Measurements from ENCODE around the gene SLC23A1.
"Not testable (repeated sequence)": the region's sequence is repeated elsewhere in the genome, so short reads cannot be mapped to it uniquely, and the experiment has no call there.

Gene SLC23A1

DNA sequence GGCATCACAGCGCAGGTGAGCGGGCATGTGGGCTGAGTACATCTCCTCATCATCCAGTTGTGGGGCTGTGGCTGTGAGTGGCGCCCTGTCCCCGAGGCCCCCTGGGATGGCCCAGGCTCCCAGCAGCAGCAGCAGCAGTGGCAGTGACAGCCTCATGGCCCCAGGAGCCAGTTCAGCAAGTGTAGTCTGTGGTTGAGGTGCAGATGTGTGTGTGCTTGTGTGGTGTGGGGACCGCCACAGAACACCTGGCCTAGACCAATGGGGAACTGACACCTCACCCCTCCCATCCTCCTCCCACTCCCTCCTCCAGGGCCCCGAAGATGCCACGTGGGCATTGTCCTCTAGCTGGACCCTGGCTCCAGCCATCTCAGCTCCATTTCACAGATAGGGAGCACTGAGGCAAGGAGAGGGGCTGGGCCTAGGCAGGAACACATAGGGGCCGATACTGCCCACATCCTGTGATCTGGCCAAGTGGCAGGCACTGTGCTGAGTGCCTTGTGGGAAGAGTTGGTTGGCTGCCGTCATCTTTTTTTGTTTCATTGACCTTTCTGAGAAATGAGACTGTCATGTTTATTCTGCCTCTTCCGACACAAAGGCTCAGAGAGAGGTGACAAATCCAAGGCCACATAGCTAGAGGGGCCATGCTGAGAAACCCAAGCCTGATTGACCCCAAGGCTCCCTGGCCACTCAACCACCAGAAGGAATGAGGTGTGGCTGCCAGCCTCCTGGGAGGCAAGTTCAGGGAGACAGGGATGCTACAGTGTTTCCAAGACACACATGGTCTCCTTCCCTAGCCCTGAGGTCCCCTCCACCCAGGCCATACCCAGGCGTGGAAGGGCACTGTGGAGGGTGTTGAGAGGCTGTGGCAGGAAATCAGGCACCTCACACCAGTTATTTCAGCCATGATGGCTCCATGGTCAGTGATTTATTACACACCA, 6.9 kb upstream of the SLC23A1 start, which contains the start of gene MZB1:
TSS of gene MZB1 (minus strand) at position 213 of the 938 bp plus-strand sequence. CDS start at position 156, 57 bp downstream.
- H3K4me2 ChIP-seq (ENCODE audit: low read length) = peak within 1 kb of the TSS; percentile 88
- H3K36me3 ChIP-seq (ENCODE audit: insufficient read depth, low read length) = peaks cover 34% of the 10 kb centered on the region
- H3K9me3 ChIP-seq (ENCODE audit: low read length) = no peaks in the 10 kb centered on the region
- H4K20me1 ChIP-seq (ENCODE audit: insufficient read depth, low read length) = no peaks in the 10 kb centered on the region
- TF ChIP-seq, protein P1, sequence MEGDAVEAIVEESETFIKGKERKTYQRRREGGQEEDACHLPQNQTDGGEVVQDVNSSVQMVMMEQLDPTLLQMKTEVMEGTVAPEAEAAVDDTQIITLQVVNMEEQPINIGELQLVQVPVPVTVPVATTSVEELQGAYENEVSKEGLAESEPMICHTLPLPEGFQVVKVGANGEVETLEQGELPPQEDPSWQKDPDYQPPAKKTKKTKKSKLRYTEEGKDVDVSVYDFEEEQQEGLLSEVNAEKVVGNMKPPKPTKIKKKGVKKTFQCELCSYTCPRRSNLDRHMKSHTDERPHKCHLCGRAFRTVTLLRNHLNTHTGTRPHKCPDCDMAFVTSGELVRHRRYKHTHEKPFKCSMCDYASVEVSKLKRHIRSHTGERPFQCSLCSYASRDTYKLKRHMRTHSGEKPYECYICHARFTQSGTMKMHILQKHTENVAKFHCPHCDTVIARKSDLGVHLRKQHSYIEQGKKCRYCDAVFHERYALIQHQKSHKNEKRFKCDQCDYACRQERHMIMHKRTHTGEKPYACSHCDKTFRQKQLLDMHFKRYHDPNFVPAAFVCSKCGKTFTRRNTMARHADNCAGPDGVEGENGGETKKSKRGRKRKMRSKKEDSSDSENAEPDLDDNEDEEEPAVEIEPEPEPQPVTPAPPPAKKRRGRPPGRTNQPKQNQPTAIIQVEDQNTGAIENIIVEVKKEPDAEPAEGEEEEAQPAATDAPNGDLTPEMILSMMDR (IDR thresholded peaks at IDR 0.05; ENCODE audit: low read length) = no peak
- no peak for TF ChIP-seq EZH2 (IDR thresholded peaks at IDR 0.05; ENCODE audit: borderline replicate concordance, low read length)
- peak within 1 kb of the TSS; percentile 98 for H3K27ac ChIP-seq (ENCODE audit: low read depth, low read length, poor library complexity, severe bottlenecking)
- no peaks in the 10 kb centered on the region for H3K27me3 ChIP-seq (ENCODE audit: insufficient read depth, low read length)
- no peaks in the 10 kb centered on the region for H3K9me2 ChIP-seq (ENCODE audit: low read depth, low read length)
- no peaks in the 10 kb centered on the region; the same call in 1 of the 2 replicates for H3K79me2 ChIP-seq (ENCODE audit: insufficient read depth, low read length)
- H2AFZ ChIP-seq (ENCODE audit: low read length) = no peak within 1 kb of the TSS
- no peaks in the 10 kb centered on the region; the same call in 1 of the 2 replicates for H3F3A ChIP-seq (ENCODE audit: insufficient read depth, low read length)
- peak within 1 kb of the TSS; percentile 97 for H3K9ac ChIP-seq (ENCODE audit: low read length)
- H3K4me3 ChIP-seq (ENCODE audit: low read depth, low read length, poor library complexity, severe bottlenecking) = peak within 1 kb of the TSS; percentile 90
- peaks cover 86% of the 10 kb centered on the region for H3K4me1 ChIP-seq (ENCODE audit: insufficient read depth, low read length, severe bottlenecking)

DNA sequence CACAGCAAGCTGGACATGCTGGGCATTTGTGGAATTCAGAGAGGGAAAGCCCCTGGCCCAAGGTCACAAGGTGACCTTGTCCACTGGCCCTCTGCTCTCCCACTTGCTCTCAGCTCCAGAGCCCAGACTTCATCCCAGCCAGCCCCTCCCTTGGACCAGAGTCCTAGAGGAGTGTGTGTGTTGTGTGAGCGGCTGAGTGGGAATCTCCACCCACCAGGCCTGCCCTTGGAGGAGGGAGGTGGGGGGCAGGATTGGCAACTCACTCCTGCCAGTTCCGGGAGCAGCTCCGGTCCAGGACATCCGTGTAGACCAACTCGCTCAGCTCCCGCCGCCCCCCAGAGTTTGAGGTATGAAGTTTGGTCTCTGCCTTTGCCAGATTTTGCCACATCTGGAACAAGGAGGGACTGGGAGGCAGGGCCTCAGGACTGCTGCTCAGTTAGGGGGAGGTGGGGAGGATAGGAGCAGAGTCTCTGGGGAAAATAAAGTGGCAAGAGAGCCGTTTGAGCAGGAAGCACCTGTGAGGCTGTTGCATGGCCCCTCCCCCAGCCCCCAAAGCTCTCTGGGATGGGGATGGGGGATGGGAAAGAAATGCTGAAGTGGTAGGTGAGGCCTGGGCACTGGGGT, 5.2 kb upstream of the SLC23A1 start:
- peak overlapping the region; percentile 98 for H3K27ac ChIP-seq (ENCODE audit: low read depth, low read length, poor library complexity, severe bottlenecking)
- H3K4me1 ChIP-seq (ENCODE audit: insufficient read depth, low read length, severe bottlenecking) = peaks cover 86% of the 10 kb centered on the region
- H3K4me2 ChIP-seq (ENCODE audit: low read length) = peak overlapping the region; percentile 88
- H3K79me2 ChIP-seq (ENCODE audit: insufficient read depth, low read length) = no peaks in the 10 kb centered on the region; the same call in 1 of the 2 replicates
- H3K9me2 ChIP-seq (ENCODE audit: low read depth, low read length) = no peaks in the 10 kb centered on the region
- no peaks in the 10 kb centered on the region for H4K20me1 ChIP-seq (ENCODE audit: insufficient read depth, low read length)
- peak overlapping the region; percentile 97 for H3K9ac ChIP-seq (ENCODE audit: low read length)
- no peaks in the 10 kb centered on the region for H3K27me3 ChIP-seq (ENCODE audit: insufficient read depth, low read length)
- H3K36me3 ChIP-seq (ENCODE audit: insufficient read depth, low read length) = peaks cover 34% of the 10 kb centered on the region
- H3K9me3 ChIP-seq (ENCODE audit: low read length) = no peaks in the 10 kb centered on the region
- no peak overlapping the region for H2AFZ ChIP-seq (ENCODE audit: low read length)
- peak overlapping the region; percentile 90 for H3K4me3 ChIP-seq (ENCODE audit: low read depth, low read length, poor library complexity, severe bottlenecking)
- no peaks in the 10 kb centered on the region; the same call in 1 of the 2 replicates for H3F3A ChIP-seq (ENCODE audit: insufficient read depth, low read length)
- TF ChIP-seq EZH2 (IDR thresholded peaks at IDR 0.05; ENCODE audit: borderline replicate concordance, low read length) = no peak
- TF ChIP-seq, protein P1 (IDR thresholded peaks at IDR 0.05; ENCODE audit: low read length) = no peak

DNA sequence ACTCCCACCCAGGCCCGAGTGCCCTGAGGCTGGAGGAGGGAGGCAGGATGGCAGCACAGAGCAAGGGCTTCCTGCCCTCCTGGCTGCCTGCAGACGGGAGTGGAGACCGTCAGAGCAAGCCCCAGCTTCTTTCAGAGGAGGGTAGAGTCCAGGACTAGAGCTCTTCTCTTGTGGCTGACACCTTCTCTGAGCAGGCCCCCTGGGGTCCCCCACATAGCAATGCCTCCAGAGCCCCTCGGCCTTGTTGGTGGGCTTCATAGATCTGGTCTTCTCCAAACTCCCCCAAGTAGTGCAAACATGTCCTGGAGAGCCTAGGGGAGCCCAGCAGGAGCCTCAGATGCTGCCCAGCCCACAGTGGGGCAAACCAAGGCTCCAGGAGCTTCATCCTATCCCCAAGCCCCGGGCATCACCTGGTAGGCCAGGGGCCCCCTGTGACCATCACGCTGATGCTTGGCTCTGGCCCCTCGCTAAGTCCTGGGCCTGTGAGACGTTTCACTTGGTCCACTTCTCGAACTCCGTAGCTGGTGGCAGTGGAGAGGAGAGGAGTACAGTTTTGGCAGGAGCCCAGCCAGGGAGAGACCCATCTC, 4.6 kb upstream of the SLC23A1 start:
- Histone ChIP-seq H3K9me3 (ENCODE audit: low read length) (no peaks in the 10 kb centered on the region), H3K4me2 (ENCODE audit: low read length) (peak overlapping the region; percentile 88), H3K36me3 (ENCODE audit: insufficient read depth, low read length) (peaks cover 34% of the 10 kb centered on the region), H4K20me1 (ENCODE audit: insufficient read depth, low read length) (no peaks in the 10 kb centered on the region), H3K4me3 (ENCODE audit: low read depth, low read length, poor library complexity, severe bottlenecking) (peak overlapping the region; percentile 90), H2AFZ (ENCODE audit: low read length) (no peak overlapping the region), H3K9ac (ENCODE audit: low read length) (peak overlapping the region; percentile 97), H3K9me2 (ENCODE audit: low read depth, low read length) (no peaks in the 10 kb centered on the region), H3K27ac (ENCODE audit: low read depth, low read length, poor library complexity, severe bottlenecking) (peak overlapping the region; percentile 98), H3K4me1 (ENCODE audit: insufficient read depth, low read length, severe bottlenecking) (peaks cover 86% of the 10 kb centered on the region), H3K27me3 (ENCODE audit: insufficient read depth, low read length) (no peaks in the 10 kb centered on the region), H3K79me2 (ENCODE audit: insufficient read depth, low read length) (no peaks in the 10 kb centered on the region), H3F3A (ENCODE audit: insufficient read depth, low read length) (no peaks in the 10 kb centered on the region; the same call in 1 of the 2 replicates)
- no peak for TF ChIP-seq EZH2 (IDR thresholded peaks at IDR 0.05; ENCODE audit: borderline replicate concordance, low read length)
- TF ChIP-seq, protein P1 (IDR thresholded peaks at IDR 0.05; ENCODE audit: low read length) = no peak

DNA sequence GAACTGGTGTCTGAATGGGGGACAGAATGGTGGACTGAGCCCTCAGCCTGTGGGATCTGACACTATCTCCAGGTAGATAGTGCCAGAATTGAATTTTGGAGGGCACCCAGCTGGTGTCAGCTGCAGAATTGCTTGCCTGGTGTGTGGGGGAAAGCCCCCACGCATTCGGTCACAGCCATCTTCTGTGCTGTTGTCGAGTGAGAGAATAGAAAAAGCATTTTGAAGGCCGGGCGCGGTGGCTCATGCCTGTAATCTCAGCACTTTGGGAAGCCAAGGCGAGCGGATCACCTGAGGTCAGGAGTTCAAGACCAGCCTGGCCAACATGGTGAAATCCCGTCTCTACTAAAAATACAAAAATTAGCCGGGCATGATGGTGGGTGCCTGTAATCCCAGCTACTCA, 3.9 kb upstream of the SLC23A1 start:
- H3K9me3 ChIP-seq (ENCODE audit: low read length); H3F3A ChIP-seq (ENCODE audit: insufficient read depth, low read length); H2AFZ ChIP-seq (ENCODE audit: low read length); H3K27me3 ChIP-seq (ENCODE audit: insufficient read depth, low read length); H3K9me2 ChIP-seq (ENCODE audit: low read depth, low read length); H4K20me1 ChIP-seq (ENCODE audit: insufficient read depth, low read length); H3K79me2 ChIP-seq (ENCODE audit: insufficient read depth, low read length): not testable (repeated sequence)
- Histone ChIP-seq H3K36me3 (ENCODE audit: insufficient read depth, low read length) (peaks cover 34% of the 10 kb centered on the region), H3K4me1 (ENCODE audit: insufficient read depth, low read length, severe bottlenecking) (peaks cover 86% of the 10 kb centered on the region), H3K27ac (ENCODE audit: low read depth, low read length, poor library complexity, severe bottlenecking) (peak overlapping the region; percentile 98), H3K4me3 (ENCODE audit: low read depth, low read length, poor library complexity, severe bottlenecking) (peak overlapping the region; percentile 90), H3K4me2 (ENCODE audit: low read length) (peak overlapping the region; percentile 88), H3K9ac (ENCODE audit: low read length) (peak overlapping the region; percentile 97)
